Right lobe of liver (tissue), 6 donors: ENCODE data around the gene PPP4R3C. TPM values are rescaled to one million over a fixed set of nuclear protein-coding genes. Genes with fewer than 3 reads are reported as not detected.

Experiments used
- ATAC-seq, 4 donors: fragments of 200-7000 bp; cut with Tn5 transposase; one replicate each; pipeline ENCODE4 v1.9.1; 2020; ENCODE audit warnings: mild to moderate bottlenecking in 4 of 4, moderate library complexity in 4 of 4
- DNase-seq, 3 donors: peaks; one replicate each; pipeline ENCODE4 v3.0.0-alpha.2; 2020
- H3K27ac ChIP-seq, 3 donors: fragments of 200-600 bp; one replicate each; pipeline ENCODE4 v1.8.0; 2022
- H3K27me3 ChIP-seq, 2 donors: fragments of 200-600 bp; one replicate each; pipeline ENCODE4 v1.8.0; 2022
- H3K36me3 ChIP-seq, 4 donors: fragments of 200-600 bp; sonication (generic) in 1 of 4; one replicate each; pipeline versions ENCODE4 v1.5.1 to v1.8.0; 2017 to 2022; ENCODE audit warnings: control low read depth in 1 of 4
- H3K4me1 ChIP-seq, 4 donors: fragments of 200-600 bp; sonication (generic) in 1 of 4; one replicate each; pipeline versions ENCODE4 v1.5.1 to v1.8.0; 2017 to 2022; ENCODE audit warnings: control low read depth in 1 of 4
- H3K4me3 ChIP-seq, 3 donors: fragments of 200-600 bp; one replicate each; pipeline ENCODE4 v1.8.0; 2022
- H3K9me3 ChIP-seq, 4 donors: fragments of 200-600 bp; sonication (generic) in 1 of 4; one replicate each; pipeline versions ENCODE4 v1.5.1 to v1.8.0; 2017 to 2022; ENCODE audit warnings: control low read depth in 1 of 4
- CTCF ChIP-seq, 4 donors: fragments of 200-600 bp in 3 of 4; fragments of 450-650 bp in 1 of 4; IDR thresholded peaks; one replicate each; pipeline versions ENCODE4 v1.5.1 to v1.8.0; 2016 to 2022; ENCODE audit warnings: antibody characterized with exemption in 4 of 4, mild to moderate bottlenecking in 2 of 4
- POLR2A ChIP-seq: fragments of 450-650 bp; IDR thresholded peaks from one replicate; pipeline ENCODE4 v1.6.1; 2017; ENCODE audit warnings: antibody characterized with exemption, mild to moderate bottlenecking
- WGBS: methylation state at CpG from one replicate; pipeline ENCODE4 v1.1.6; 2018; ENCODE audit warnings: low coverage, low lambda C conversion rate; ENCODE audit not compliant: insufficient coverage; ENCODE audit errors: missing lambda C conversion rate; 5-methylcytosine and 5-hydroxymethylcytosine counted together
- intact Hi-C, 2 donors: fragments of 100-400 bp; cut with DNase I; formaldehyde crosslinking; loops; one replicate each; pipeline versions ENCODE4 v1.11.2 to v1.14.1; 2022
- total RNA-seq, 6 experiments: library from RNA; depleted of rRNA in 2 of 6; stranded (reverse); fragments of >200 nt in 2 of 6; fragmentation: NEBNext Ultra II Directional in 3 of 6; extraction: Animal tissue kit (Norgen Biotek cat#: 25700) in 3 of 6; gene quantifications; one replicate each; pipeline versions ENCODE4 v1.1.0 to v1.2.4, GENCODE V29; 2016 to 2023
- donor health status: DM: no; HTN: yes; CAD: no.
- donor health status: DM: no; HTN: no; CAD: no.
- donor health status: DM: no; HTN: no; CAD: no.
- donor health status: DM: no; HTN: yes; CAD: no.
- donor health status: DM: no; HTN: yes; CAD: no.

PPP4R3C gene
- total RNA-seq, 6 experiments from 2014 or later, result not detected

- Histone ChIP-seq H3K27me3 (no peaks in the 10 kb centered on the region), H3K36me3 (no peaks in the 10 kb centered on the region), H3K27ac (no peak overlapping the region), H3K4me3 (no peak overlapping the region), H3K4me1 (no peaks in the 10 kb centered on the region), H3K9me3 (no peaks in the 10 kb centered on the region)
- 50% methylated on average over 2 of the region's 2 CpGs for WGBS
- intact Hi-C loops, result no loop called here
- ATAC-seq (no peak), DNase-seq (no peak)
- no peak for TF ChIP-seq CTCF (IDR thresholded peaks at IDR 0.05)
- TF ChIP-seq POLR2A, result no peak
Measured at GRCh38 chrX:27439771-27440170, 23.4 kb downstream of the PPP4R3C start.

- Histone ChIP-seq H3K4me3 (no peak overlapping the region), H3K4me1 (no peaks in the 10 kb centered on the region), H3K9me3 (no peaks in the 10 kb centered on the region), H3K27ac (no peak overlapping the region), H3K36me3 (no peaks in the 10 kb centered on the region), H3K27me3 (no peaks in the 10 kb centered on the region)
- intact Hi-C loops, result no loop called here
- TF ChIP-seq CTCF (IDR thresholded peaks at IDR 0.05), result no peak
- TF ChIP-seq POLR2A, result no peak
- WGBS, result 39% methylated on average over 3 of the region's 3 CpGs
- DNase-seq (no peak), ATAC-seq (no peak)
Measured at GRCh38 chrX:27438937-27439336, 24.2 kb downstream of the PPP4R3C start.

- DNase-seq (no peak), ATAC-seq (no peak)
- intact Hi-C loops, result no loop called here
- Histone ChIP-seq H3K27ac (no peak overlapping the region), H3K4me1 (no peaks in the 10 kb centered on the region), H3K9me3 (no peaks in the 10 kb centered on the region), H3K4me3 (no peak overlapping the region), H3K27me3 (no peaks in the 10 kb centered on the region), H3K36me3 (no peaks in the 10 kb centered on the region)
- TF ChIP-seq CTCF (IDR thresholded peaks at IDR 0.05), result no peak
- TF ChIP-seq POLR2A, result no peak
Measured at GRCh38 chrX:27435031-27435430, 28.1 kb downstream of the PPP4R3C start.

Other genes with a start within 250 kb of the PPP4R3C start
- not detected for gene DCAF8L2, start 127.0 kb upstream of the PPP4R3C start, total RNA-seq